Type B pancreatic cell (in vitro differentiated cells): ENCODE data around the gene KAZN. TPM values are rescaled to one million over a fixed set of nuclear protein-coding genes. Genes with fewer than 3 reads are reported as not detected.

Experiments
- DNase-seq: peaks from one replicate; pipeline ENCODE4 v3.0.0; 2021; ENCODE audit warnings: mixed read lengths; ENCODE audit not compliant: unreplicated experiment; ENCODE audit errors: extremely low spot score
- H3K27ac Mint-ChIP-seq: 2 replicates; pipeline ENCODE4 v1.8.0; 2021; ENCODE audit warnings: mild to moderate bottlenecking, mixed read lengths
- H3K27me3 Mint-ChIP-seq: 2 replicates; pipeline ENCODE4 v1.8.0; 2021; ENCODE audit warnings: mixed read lengths
- H3K36me3 Mint-ChIP-seq: 2 replicates; pipeline ENCODE4 v1.8.0; 2021; ENCODE audit warnings: mixed read lengths
- H3K4me1 Mint-ChIP-seq: one replicate; pipeline ENCODE4 v1.8.0; 2021; ENCODE audit warnings: mixed read lengths; ENCODE audit not compliant: unreplicated experiment
- H3K4me3 Mint-ChIP-seq: 2 replicates; pipeline ENCODE4 v1.8.0; 2021; ENCODE audit warnings: mild to moderate bottlenecking, mixed read lengths
- H3K9me3 Mint-ChIP-seq: 2 replicates; pipeline ENCODE4 v1.8.0; 2021; ENCODE audit warnings: mixed read lengths
- CTCF ChIP-seq: fragments of 200-600 bp; sonication (generic); conservative IDR thresholded peaks from 2 replicates; pipeline ENCODE4 v1.5.0; 2021; ENCODE audit warnings: antibody characterized with exemption, mild to moderate bottlenecking
- total RNA-seq: library from RNA; stranded (reverse); gene quantifications from 2 replicates; pipeline ENCODE4 v1.2.1, GENCODE V29; 2021; ENCODE audit warnings: low replicate concordance

Gene KAZN
- total RNA-seq, 1 donor from 2014 or later: 33.7 TPM

GRCh38 chr1:15027515-15027986, 429.1 kb downstream of the KAZN start:
- H3K9me3 Mint-ChIP-seq: peaks cover 4% of the 10 kb centered on the region
- TF ChIP-seq CTCF: peak; percentile 96
- peak overlapping the region; percentile 80 for H3K27ac Mint-ChIP-seq
- peaks cover 49% of the 10 kb centered on the region for H3K4me1 Mint-ChIP-seq
- peak; percentile 78 for DNase-seq
- H3K36me3 Mint-ChIP-seq: peaks cover 4% of the 10 kb centered on the region
- H3K4me3 Mint-ChIP-seq: no peak overlapping the region
- H3K27me3 Mint-ChIP-seq: no peaks in the 10 kb centered on the region

GRCh38 chr1:15028102-15028501, 429.6 kb downstream of the KAZN start:
- no peak for DNase-seq
- H3K27me3 Mint-ChIP-seq: no peaks in the 10 kb centered on the region
- peaks cover 4% of the 10 kb centered on the region for H3K9me3 Mint-ChIP-seq
- TF ChIP-seq CTCF: no peak
- peak overlapping the region; percentile 80 for H3K27ac Mint-ChIP-seq
- peaks cover 4% of the 10 kb centered on the region for H3K36me3 Mint-ChIP-seq
- H3K4me3 Mint-ChIP-seq: peak overlapping the region; percentile 44
- peaks cover 45% of the 10 kb centered on the region for H3K4me1 Mint-ChIP-seq

- H3K9me3 Mint-ChIP-seq: peaks cover 4% of the 10 kb centered on the region
- H3K27ac Mint-ChIP-seq: peak overlapping the region; percentile 80
- H3K4me1 Mint-ChIP-seq: peaks cover 41% of the 10 kb centered on the region
- DNase-seq: no peak
- TF ChIP-seq CTCF: no peak
- H3K4me3 Mint-ChIP-seq: no peak overlapping the region
- peaks cover 4% of the 10 kb centered on the region for H3K36me3 Mint-ChIP-seq
- H3K27me3 Mint-ChIP-seq: no peaks in the 10 kb centered on the region
Observed at GRCh38 chr1:15028616-15029015, 430.1 kb downstream of the KAZN start.

GRCh38 chr1:15029036-15029435, 430.6 kb downstream of the KAZN start:
- Mint-ChIP-seq H3K27me3 (no peaks in the 10 kb centered on the region), H3K4me1 (peaks cover 36% of the 10 kb centered on the region), H3K9me3 (peaks cover under 1% of the 10 kb centered on the region), H3K4me3 (no peak overlapping the region), H3K27ac (peak overlapping the region; percentile 80), H3K36me3 (peaks cover 1% of the 10 kb centered on the region)
- DNase-seq: no peak
- no peak for TF ChIP-seq CTCF

- no peak overlapping the region for H3K4me3 Mint-ChIP-seq
- no peak overlapping the region for H3K27ac Mint-ChIP-seq
- DNase-seq: no peak
- H3K27me3 Mint-ChIP-seq: no peaks in the 10 kb centered on the region
- TF ChIP-seq CTCF: no peak
- H3K36me3 Mint-ChIP-seq: no peaks in the 10 kb centered on the region
- no peaks in the 10 kb centered on the region for H3K9me3 Mint-ChIP-seq
- H3K4me1 Mint-ChIP-seq: peaks cover 35% of the 10 kb centered on the region
Observed at GRCh38 chr1:15029786-15030185, 431.3 kb downstream of the KAZN start.
